GM23248 (cell line): ENCODE data around the gene IZUMO4.

Experiments used
- EZH2 ChIP-seq: fragments of 200-600 bp; sonication (generic); IDR thresholded peaks from 2 replicates; pipeline ENCODE4 v1.6.1; 2018; ENCODE audit warnings: antibody characterized with exemption, mild to moderate bottlenecking; ENCODE audit not compliant: insufficient read depth, poor library complexity, severe bottlenecking
- EZH2phosphoT487 ChIP-seq: fragments of 200-600 bp; sonication (generic); IDR thresholded peaks from 2 replicates; pipeline ENCODE4 v1.6.1; 2018; ENCODE audit warnings: antibody characterized with exemption, moderate library complexity, mild to moderate bottlenecking, low read depth; ENCODE audit not compliant: insufficient read depth

DNA sequence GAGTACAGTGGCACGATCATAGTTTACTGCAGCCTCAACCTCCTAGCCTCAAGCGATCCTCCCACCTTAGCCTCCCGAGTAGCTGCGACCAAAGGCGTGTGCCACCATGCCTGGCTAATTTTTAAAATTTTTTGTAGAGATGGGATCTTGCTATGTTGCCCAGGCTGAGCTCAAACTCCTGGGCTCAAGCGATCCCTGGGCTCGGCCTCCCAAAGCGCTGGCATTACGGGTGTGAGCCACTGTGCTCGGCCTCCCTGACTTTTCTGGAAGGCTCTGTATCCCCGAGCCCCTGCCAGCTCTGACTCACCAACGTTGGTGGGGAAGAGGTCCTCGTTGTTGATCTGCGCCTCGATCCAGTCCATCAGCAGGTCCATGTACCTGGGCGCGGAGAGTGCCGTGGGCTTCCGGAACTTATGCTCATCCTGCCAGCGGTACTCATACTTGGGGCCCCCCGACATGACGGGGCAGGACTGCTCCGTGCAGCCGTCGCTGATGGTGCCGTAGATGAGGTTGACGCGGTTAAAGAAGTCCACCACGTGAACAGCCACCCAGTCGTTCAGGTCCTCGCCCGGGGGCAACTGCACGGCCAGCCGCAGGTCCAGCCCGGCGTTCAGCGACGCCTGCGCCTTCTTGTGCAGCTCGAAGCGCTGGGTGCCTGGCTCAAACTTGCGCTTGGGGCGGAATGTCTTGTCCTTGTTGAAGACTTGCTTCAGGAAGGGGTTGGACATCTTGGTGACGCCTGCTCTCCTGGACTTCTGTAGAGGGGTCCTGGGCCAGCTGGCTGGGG is 18.7 kb upstream of the IZUMO4 start:
- TF ChIP-seq EZH2phosphoT487 (no peak), EZH2 (no peak)
